Suprapubic skin (tissue), 4 donors: Measurements from ENCODE around the gene SSR2. TPM values are rescaled to one million over a fixed set of nuclear protein-coding genes. Genes with fewer than 3 reads are reported as not detected.
A peak's percentile ranks its signal among the peaks of the same experiment; 100 is the strongest.

Source experiments
- DNase-seq, 2 donors: peaks; one replicate each; pipeline ENCODE4 v3.0.0-alpha.2; 2019; ENCODE audit warnings: low spot score in 2 of 2
- H3K27ac ChIP-seq: fragments of 200-600 bp; sonication (generic); one replicate; pipeline ENCODE4 v1.5.1; 2019
- H3K27me3 ChIP-seq: fragments of 200-600 bp; sonication (generic); one replicate; pipeline ENCODE4 v1.5.1; 2019
- H3K36me3 ChIP-seq: fragments of 200-600 bp; sonication (generic); one replicate; pipeline ENCODE4 v1.5.1; 2019
- H3K4me1 ChIP-seq: fragments of 200-600 bp; sonication (generic); one replicate; pipeline ENCODE4 v1.5.1; 2019
- H3K4me3 ChIP-seq: fragments of 200-600 bp; sonication (generic); one replicate; pipeline ENCODE4 v1.5.1; 2019; ENCODE audit warnings: mild to moderate bottlenecking
- H3K9me3 ChIP-seq: fragments of 200-600 bp; sonication (generic); one replicate; pipeline ENCODE4 v1.5.1; 2019
- CTCF ChIP-seq, 2 donors: fragments of 200-600 bp in 1 of 2; fragments of 450-650 bp in 1 of 2; sonication (generic) in 1 of 2; IDR thresholded peaks; one replicate each; pipeline ENCODE4 v1.5.1; 2016 to 2019; ENCODE audit warnings: antibody characterized with exemption in 2 of 2, mild to moderate bottlenecking in 1 of 2, moderate library complexity in 1 of 2
- EP300 ChIP-seq: sonication (generic); formaldehyde crosslinking; IDR thresholded peaks from one replicate; pipeline ENCODE4 v1.6.1; 2017; ENCODE audit warnings: antibody characterized with exemption
- POLR2A ChIP-seq, 2 donors: fragments of 450-650 bp; IDR thresholded peaks; one replicate each; pipeline ENCODE4 v1.6.1; 2017; ENCODE audit warnings: antibody characterized with exemption in 2 of 2, mild to moderate bottlenecking in 2 of 2, moderate library complexity in 2 of 2
- POLR2AphosphoS5 ChIP-seq, 3 donors: sonication (generic); formaldehyde crosslinking; IDR thresholded peaks; one replicate each; pipeline ENCODE4 v1.6.1; 2017; ENCODE audit warnings: antibody characterized with exemption in 3 of 3
- WGBS: methylation state at CpG from one replicate; pipeline ENCODE4 v1.1.5; 2018; 5-methylcytosine and 5-hydroxymethylcytosine counted together
- total RNA-seq, 4 donors: library from RNA; depleted of rRNA; stranded (reverse); fragments of >200 nt; gene quantifications; one replicate each; pipeline ENCODE4 v1.1.0, GENCODE V29; 2016

Gene SSR2
- total RNA-seq, 4 donors from 2014 or later = 160 to 278 (median 240) TPM

DNA sequence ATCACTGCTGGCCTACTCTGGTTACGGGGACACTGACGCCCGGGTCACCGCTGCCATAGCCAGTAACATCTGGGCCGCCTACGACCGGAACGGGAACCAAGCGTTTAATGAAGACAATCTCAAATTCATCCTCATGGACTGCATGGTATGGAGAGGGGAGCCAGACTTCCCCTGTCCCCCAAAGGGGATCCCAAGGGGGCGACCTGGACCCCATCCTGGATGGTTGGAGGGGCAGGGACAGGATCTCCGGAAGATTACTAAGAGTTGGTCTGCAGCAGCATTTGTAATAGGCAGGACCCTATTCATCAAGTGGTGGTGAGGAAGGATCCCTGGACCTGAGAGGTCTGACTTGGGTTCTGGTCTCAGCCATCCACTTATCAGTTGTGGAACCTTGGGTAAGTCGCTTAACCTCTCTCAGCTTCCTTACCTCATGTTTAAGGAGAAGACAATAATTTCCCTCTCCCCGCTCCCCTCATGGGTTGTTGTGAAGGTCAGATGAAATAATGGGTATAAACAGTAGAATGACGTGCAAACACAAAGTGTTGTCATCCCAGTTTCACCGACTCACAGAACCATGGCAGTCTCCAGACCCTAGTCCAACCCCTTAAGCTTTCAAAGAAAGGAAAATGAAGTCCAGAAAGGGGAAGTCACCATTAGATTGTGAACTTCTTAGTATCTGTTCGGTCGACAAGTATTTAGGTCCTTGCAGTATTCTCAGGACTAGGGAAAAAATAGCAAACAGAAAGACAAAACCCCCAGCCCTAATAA, 34.7 kb upstream of the SSR2 start:
- 52% methylated on average over 7 of the region's 17 CpGs for WGBS
- TF ChIP-seq EP300 (no peak), POLR2AphosphoS5 (IDR thresholded peaks at IDR 0.05) (no peak), POLR2A (IDR thresholded peaks at IDR 0.05) (no peak), CTCF (IDR thresholded peaks at IDR 0.05) (no peak)

DNA sequence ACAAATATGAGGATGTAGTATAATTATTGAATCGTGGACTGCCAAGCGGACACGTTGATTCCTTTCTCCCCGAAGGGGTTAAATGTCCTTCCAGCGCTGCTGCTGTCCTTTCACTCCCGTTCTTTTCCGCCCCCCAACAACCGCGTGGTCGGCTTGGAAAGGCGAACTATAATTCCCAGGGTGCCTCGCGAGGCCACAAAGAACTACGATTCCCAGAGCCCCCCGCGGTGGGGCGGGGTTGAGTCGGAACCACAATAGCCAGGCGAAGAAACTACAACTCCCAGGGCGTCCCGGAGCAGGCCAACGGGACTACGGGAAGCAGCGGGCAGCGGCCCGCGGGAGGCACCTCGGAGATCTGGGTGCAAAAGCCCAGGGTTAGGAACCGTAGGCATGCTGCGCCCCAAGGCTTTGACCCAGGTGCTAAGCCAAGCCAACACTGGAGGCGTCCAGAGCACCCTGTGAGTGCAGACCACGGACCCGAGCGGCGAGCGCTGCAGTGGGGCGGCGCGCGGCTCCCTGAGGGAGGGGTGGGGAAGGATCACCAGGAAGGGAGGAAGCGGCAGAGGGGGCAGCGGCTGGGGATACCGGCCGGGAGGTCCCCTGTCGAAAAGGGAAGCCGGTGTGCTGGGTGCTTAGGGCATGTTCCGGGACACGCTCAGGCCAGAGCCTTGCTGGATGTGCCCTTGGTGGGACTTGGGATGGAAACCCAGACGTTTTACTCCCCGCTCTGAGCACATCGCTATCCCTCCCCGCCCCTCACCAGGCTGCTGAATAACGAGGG, 33.9 kb upstream of the SSR2 start, which contains the start of gene LAMTOR2:
Gene LAMTOR2, plus strand, starts transcription at position 283 of the 781 bp plus-strand sequence. Its CDS starts 108 bp downstream, at position 391.
- DNase-seq = peak; percentile 98
- under 1% methylated on average over 24 of the region's 53 CpGs for WGBS
- peaks cover 36% of the 10 kb centered on the region for H3K4me1 ChIP-seq

More for the DNA sequence above, 34.7 kb upstream of the SSR2 start:
- Histone ChIP-seq H3K27ac (peak overlapping the region; percentile 90), H3K4me1 (peaks cover 41% of the 10 kb centered on the region), H3K9me3 (no peaks in the 10 kb centered on the region), H3K4me3 (peak overlapping the region; percentile 83), H3K36me3 (peaks cover 3% of the 10 kb centered on the region), H3K27me3 (no peaks in the 10 kb centered on the region)
- DNase-seq = no peak

GRCh38 chr1:156053768-156054499, 33.2 kb upstream of the SSR2 start, which contains the start of gene UBQLN4:
Gene UBQLN4, minus strand, starts transcription at chr1:156053798. Its CDS starts 97 bp downstream, at chr1:156053701.
- DNase-seq = peak; percentile 90 to 92
- Histone ChIP-seq H3K27ac (peak within 1 kb of the TSS; percentile 90), H3K36me3 (peaks cover 15% of the 10 kb centered on the region), H3K4me1 (peaks cover 31% of the 10 kb centered on the region), H3K9me3 (no peaks in the 10 kb centered on the region), H3K4me3 (peak within 1 kb of the TSS; percentile 83), H3K27me3 (no peaks in the 10 kb centered on the region)
- 0% methylated on average over 24 of the region's 49 CpGs for WGBS
- TF ChIP-seq CTCF (IDR thresholded peaks at IDR 0.05) = peak; percentile 12 to 65
- no peak for TF ChIP-seq POLR2A (IDR thresholded peaks at IDR 0.05)

More for the DNA sequence above, 33.9 kb upstream of the SSR2 start, which contains the start of gene LAMTOR2:
- peak within 1 kb of the TSS; percentile 90 for H3K27ac ChIP-seq
- H3K9me3 ChIP-seq = no peaks in the 10 kb centered on the region
- no peaks in the 10 kb centered on the region for H3K27me3 ChIP-seq
- peaks cover 10% of the 10 kb centered on the region for H3K36me3 ChIP-seq
- H3K4me3 ChIP-seq = peak within 1 kb of the TSS; percentile 83
- TF ChIP-seq POLR2A (IDR thresholded peaks at IDR 0.05) (peak in 1 of 2 donors; percentile 35), EP300 (no peak), CTCF (IDR thresholded peaks at IDR 0.05) (no peak), POLR2AphosphoS5 (IDR thresholded peaks at IDR 0.05) (peak in 2 of 3 donors; percentile 61 to 62)

DNA sequence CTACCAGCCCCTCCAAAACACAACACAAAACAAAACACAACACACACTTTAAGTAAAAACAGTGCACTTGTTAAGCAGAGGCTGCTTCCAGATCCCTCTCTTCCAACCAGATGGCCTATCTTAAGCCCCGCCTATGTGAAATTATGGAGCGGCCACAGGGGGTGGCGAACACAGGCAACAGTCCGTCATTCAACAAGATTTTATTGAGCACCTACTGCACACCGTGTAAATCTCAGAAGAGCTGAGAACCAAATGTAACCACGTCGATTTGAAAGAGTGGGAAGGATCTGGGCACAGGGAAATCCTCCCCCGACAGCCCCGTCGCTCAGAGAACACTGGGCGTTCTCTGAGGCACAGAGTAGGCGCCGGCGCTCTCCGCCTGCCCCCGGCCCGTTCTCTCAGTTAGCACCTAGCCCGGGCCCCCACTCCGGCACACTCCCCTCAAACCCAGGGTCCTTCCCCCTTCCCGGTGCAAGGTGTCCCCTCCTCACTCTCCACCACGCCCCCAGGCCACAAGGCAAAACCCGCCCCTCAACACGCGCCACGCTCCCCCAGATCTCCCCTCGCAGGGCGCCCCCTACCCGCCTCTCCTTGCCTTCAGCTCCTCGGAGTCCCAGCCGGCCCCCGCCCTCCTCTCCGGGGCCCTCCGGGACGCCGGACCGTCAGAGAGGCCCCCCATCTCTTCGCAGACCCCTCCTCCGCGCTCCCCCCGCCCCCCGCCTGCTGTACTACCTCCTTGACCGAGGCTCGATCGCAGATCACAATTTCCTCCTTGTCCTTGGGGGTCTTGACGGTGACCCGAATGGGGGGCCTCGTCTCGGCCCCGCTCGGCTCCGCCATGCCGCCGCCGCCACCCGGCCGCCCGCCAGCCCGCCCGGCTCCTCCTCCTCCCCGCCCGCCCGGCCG, 32.4 kb upstream of the SSR2 start:
- under 1% methylated on average over 23 of the region's 63 CpGs for WGBS
- DNase-seq = peak; percentile 86 to 87
- TF ChIP-seq POLR2A (IDR thresholded peaks at IDR 0.05) = no peak
- no peak for TF ChIP-seq POLR2AphosphoS5 (IDR thresholded peaks at IDR 0.05)
- Histone ChIP-seq H3K4me1 (peaks cover 31% of the 10 kb centered on the region), H3K27ac (peak overlapping the region; percentile 90), H3K27me3 (no peaks in the 10 kb centered on the region), H3K36me3 (peaks cover 18% of the 10 kb centered on the region), H3K4me3 (peak overlapping the region; percentile 83), H3K9me3 (no peaks in the 10 kb centered on the region)
